Activated CD8-positive, alpha-beta memory T cell treated with anti-CD3 and anti-CD28 coated beads, Interleukin-2, amount 10 ng/mL, durations not matched to agents 7 days and 5 days (primary cell): ENCODE results near the gene LCN6. TPM values are rescaled to one million over a fixed set of nuclear protein-coding genes. Genes with fewer than 3 reads are reported as not detected.
A peak's percentile ranks its signal among the peaks of the same experiment; 100 is the strongest.

Experiments
- ATAC-seq: fragments of 150-1000 bp; cut with Tn5 transposase; one replicate; pipeline ENCODE4 v1.10.0; 2021; ENCODE audit warnings: moderate library complexity
- CTCF ChIA-PET: fragments of 350-600 bp; sonication (Branson Sonifier 250); formaldehyde crosslinking; loops from one replicate; lab custom pipeline; 2021; ENCODE audit warnings: antibody characterized with exemption; lab: Charles Lee
- DNase-seq: peaks from one replicate; pipeline ENCODE4 v3.0.0-alpha.2; 2020
- H3K27ac Mint-ChIP-seq: one replicate; pipeline ENCODE4 v1.8.0; 2021; ENCODE audit warnings: mild to moderate bottlenecking, mixed read lengths
- H3K27me3 Mint-ChIP-seq: one replicate; pipeline ENCODE4 v1.8.0; 2021; ENCODE audit warnings: mixed read lengths
- H3K36me3 Mint-ChIP-seq: one replicate; pipeline ENCODE4 v1.8.0; 2021; ENCODE audit warnings: mild to moderate bottlenecking, mixed read lengths
- H3K4me1 Mint-ChIP-seq: one replicate; pipeline ENCODE4 v1.8.0; 2021; ENCODE audit warnings: mixed read lengths
- H3K4me3 Mint-ChIP-seq: one replicate; pipeline ENCODE4 v1.8.0; 2021; ENCODE audit warnings: mild to moderate bottlenecking, moderate library complexity, mixed read lengths
- H3K9me3 Mint-ChIP-seq: one replicate; pipeline ENCODE4 v1.8.0; 2022; ENCODE audit warnings: low read depth, mixed read lengths
- total RNA-seq, 2 experiments: library from RNA; stranded (reverse); gene quantifications; one replicate each; pipeline ENCODE4 v1.2.3, GENCODE V29; 2021

LCN6 gene
- total RNA-seq, 2 experiments from 2014 or later = not detected

DNA sequence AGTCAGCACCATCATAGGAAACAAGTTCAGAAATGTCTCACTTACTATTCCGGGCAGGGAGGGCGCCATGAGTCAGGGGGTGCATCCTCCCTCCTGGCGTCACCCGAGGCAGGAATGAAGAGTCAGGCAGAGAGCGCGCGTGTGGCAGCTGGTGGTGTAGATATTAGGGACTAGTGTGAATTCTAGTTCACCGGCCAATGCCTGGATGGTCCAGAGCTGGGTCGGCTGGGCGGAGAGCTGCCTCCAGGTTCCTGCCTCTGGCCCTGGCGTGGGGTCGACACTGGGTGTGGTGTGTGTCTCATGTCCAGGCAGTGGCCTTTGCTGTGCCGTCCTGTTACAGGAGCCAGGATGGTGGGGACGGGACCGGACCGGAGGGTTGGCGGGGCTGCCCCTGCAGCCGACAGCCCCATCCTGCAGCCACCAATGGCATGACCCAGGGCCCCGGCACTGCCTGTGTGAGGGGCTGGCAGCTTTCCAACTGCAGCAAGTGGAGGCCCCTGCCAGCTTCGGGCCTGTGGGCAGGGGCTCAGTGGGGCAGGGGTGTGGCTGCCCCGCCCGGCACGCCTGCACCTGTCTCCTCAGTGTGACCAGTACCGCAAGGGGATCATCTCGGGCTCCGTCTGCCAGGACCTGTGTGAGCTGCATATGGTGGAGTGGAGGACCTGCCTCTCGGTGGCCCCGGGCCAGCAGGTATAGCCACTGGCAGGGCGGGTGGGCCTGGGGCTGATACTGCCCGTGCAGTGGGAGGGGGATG lies 26.8 kb downstream of the LCN6 start:
- Mint-ChIP-seq H3K9me3 (no peaks in the 10 kb centered on the region), H3K27me3 (peaks cover 3% of the 10 kb centered on the region), H3K27ac (no peak overlapping the region), H3K36me3 (peaks cover 25% of the 10 kb centered on the region), H3K4me1 (peaks cover 22% of the 10 kb centered on the region), H3K4me3 (no peak overlapping the region)
- CTCF ChIA-PET = interaction anchor here (0.9 kb wide), 1 partner anchor 50 kb away, joined by 3 read pairs; no protein-coding TSS in a partner anchor
- DNase-seq (no peak), ATAC-seq (no peak)

DNA sequence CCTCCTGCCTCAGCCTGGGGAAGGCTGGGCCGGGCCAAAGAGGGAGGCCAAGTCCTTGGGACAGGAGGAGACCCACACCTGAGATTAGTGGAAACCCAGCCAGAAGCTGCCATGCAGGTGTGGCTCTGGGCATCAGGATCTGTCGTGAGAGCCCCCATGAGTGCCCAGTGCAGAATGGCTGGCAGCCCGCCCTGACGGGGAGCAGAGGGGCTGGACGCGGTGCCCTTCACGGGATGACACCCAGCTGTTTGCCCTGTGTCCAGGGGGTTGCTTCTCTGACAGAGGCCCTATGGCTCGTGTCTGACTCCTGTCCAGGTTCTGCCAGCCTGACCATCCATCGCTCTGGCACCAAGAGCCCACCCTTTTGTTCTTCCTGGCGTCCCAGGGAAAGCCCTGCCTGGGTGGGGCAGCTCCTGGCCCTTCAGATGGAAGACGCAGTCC lies 27.4 kb downstream of the LCN6 start:
- Mint-ChIP-seq H3K4me3 (no peak overlapping the region), H3K27me3 (peaks cover 3% of the 10 kb centered on the region), H3K27ac (no peak overlapping the region), H3K4me1 (peaks cover 16% of the 10 kb centered on the region), H3K9me3 (no peaks in the 10 kb centered on the region), H3K36me3 (peaks cover 19% of the 10 kb centered on the region)
- no peak for ATAC-seq
- CTCF ChIA-PET = interaction anchor here (0.9 kb wide), 1 partner anchor 49 kb away, joined by 3 read pairs; no protein-coding TSS in a partner anchor
- no peak for DNase-seq

DNA sequence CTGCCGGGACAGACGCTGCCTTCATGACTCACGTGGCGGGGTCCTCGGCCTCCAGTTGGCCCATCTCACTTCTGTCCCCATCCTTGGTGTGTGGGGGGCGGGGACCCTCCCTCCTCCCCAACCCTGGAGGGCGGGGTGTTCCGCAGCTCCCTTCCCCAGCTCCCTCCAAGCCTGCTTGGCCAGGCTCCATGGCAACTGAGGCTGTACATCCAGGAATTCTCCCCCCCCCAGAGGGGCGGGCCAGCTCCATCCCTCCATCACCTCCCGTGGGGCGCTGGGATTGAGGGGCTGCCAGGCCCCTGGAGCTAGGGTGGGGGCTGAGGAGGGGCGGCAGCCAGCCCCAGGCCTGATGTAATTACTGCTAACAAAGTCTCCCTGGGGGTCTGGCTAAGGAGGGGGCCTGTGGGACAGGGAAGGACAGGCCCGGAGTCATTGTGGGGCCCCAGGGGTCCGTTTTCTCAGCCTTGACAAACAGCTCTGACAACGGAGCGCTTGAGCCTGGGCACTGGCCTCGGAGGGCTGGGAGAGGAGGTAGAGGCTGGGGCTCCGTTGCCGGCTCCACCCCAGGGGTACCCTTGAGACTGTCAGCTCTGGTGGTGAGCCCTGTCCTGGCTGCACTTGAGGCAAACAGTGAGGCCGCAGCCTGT lies 28.0 kb downstream of the LCN6 start:
- peaks cover 6% of the 10 kb centered on the region for H3K27me3 Mint-ChIP-seq

DNA sequence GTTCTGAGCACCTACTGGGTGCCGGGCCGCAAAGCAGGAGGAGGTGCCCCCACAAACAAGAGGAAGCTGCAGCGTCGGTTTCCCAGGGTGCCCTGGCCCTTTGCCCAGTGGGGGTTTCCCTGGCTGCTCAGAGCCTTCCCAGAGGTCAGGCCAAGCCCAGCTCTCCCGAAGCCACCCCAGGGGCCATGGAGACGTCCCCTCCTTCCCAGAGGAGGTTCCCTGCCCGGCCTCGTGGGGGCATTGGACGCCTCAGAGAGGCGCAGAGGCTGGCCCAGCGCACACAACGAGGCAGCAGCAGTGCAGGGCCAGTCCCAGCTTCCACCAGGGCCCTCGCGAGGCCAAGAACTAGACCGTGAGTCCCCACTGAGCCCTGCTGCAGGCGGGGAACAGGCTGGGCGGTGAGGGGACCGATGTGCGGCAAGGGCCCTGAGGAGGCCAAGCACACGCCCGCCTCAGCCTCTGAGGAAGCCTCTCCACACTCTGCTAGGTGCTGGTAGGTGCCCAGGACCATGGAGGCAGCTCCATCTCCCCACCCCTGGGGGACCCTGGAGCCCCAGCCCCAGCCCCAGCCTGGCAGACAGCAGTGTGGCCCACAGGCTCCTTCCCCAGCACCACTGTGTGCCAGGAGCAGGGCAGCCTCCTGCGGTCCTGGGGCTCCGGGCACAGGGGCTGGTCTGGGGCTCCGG lies 29.0 kb downstream of the LCN6 start:
- Mint-ChIP-seq H3K4me1 (peaks cover 9% of the 10 kb centered on the region), H3K27ac (no peak overlapping the region), H3K36me3 (peaks cover 8% of the 10 kb centered on the region), H3K4me3 (no peak overlapping the region), H3K27me3 (peaks cover 7% of the 10 kb centered on the region), H3K9me3 (no peaks in the 10 kb centered on the region)
- DNase-seq = no peak
- CTCF ChIA-PET = interaction anchor here (1.4 to 1.7 kb wide), 2 partner anchors 8 to 11 kb away, joined by 3 to 7 read pairs; no protein-coding TSS in a partner anchor
- peak; percentile 4 for ATAC-seq

More for the DNA sequence above, 28.0 kb downstream of the LCN6 start:
- CTCF ChIA-PET = interaction anchor here (0.9 to 1.4 kb wide), 2 partner anchors 10 to 49 kb away, joined by 3 read pairs; no protein-coding TSS in a partner anchor
- peaks cover 13% of the 10 kb centered on the region for H3K36me3 Mint-ChIP-seq
- H3K4me1 Mint-ChIP-seq = peaks cover 11% of the 10 kb centered on the region
- H3K27ac Mint-ChIP-seq = no peak overlapping the region
- ATAC-seq (no peak), DNase-seq (no peak)
- no peak overlapping the region for H3K4me3 Mint-ChIP-seq
- no peaks in the 10 kb centered on the region for H3K9me3 Mint-ChIP-seq

DNA sequence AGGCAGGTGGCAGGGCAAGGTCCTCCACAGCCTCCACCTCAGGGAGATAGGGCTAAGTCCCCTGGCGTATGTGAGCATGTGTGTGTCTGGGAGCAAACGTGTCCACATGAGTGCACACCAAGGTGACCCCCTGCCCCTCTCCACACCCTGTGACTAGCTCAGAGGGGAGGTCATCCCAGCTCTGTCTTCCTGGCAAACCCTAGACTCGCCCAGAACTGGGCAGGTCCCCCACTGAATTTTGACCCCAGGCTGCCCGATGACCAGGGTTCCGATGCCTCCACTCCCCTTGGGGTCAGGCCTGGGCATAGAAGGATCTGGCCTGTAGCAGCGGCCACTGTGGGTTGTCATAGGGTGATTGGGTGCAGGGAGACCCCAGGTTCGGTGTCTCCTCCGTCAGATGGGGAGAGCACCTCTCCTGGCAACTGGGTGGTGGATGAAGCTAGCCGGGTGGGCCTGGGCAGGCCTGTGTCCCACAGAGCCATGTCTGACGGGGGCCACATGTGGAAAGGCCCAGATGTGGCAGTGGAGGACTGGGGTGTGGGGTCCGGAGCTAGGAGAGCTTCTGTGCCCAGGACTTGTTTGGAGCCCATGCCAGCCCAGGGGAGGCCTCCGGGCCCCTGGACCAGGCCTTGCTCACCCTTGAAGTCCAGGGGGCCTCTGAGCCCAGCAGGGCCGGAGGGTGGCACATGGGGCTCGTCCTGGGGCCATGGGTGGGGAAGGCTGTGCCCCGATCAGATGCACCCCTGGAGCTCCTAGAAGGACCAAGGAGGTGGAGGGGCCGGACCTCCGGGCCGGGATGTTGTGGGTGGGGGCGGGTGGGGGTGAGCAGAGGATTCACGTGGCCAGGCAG lies 29.8 kb downstream of the LCN6 start:
- Mint-ChIP-seq H3K4me3 (no peak overlapping the region), H3K27ac (no peak overlapping the region), H3K27me3 (peaks cover 14% of the 10 kb centered on the region), H3K36me3 (peaks cover 1% of the 10 kb centered on the region), H3K4me1 (peaks cover 1% of the 10 kb centered on the region), H3K9me3 (no peaks in the 10 kb centered on the region)
- no peak for ATAC-seq
- DNase-seq = no peak
- CTCF ChIA-PET = interaction anchor here (1.7 kb wide), 1 partner anchor 9 kb away, joined by 7 read pairs; no protein-coding TSS in a partner anchor

DNA sequence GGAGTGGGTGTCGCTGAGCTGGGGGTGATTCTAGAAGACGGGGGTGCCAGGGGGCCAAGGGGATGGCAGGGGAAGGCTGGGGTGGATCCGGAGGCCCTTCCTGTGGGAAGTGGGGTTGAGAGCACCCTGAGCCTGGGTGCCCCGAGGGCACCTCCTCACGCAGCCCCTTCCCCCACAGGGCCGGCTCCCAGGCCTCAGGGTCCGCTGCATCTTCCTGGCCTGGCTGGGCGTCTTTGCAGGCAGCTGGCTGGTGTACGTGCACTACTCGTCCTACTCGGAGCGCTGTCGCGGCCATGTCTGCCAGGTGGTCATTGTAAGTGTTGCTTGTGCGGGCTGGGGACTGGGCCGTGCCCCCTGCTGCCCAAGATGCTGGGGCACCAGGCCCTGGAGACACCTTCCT lies 30.9 kb downstream of the LCN6 start:
- CTCF ChIA-PET = no interaction called here
- peaks cover 21% of the 10 kb centered on the region for H3K27me3 Mint-ChIP-seq
- no peak overlapping the region for H3K4me3 Mint-ChIP-seq
- H3K36me3 Mint-ChIP-seq = no peaks in the 10 kb centered on the region
- DNase-seq (no peak), ATAC-seq (no peak)
- H3K27ac Mint-ChIP-seq = no peak overlapping the region
- H3K4me1 Mint-ChIP-seq = no peaks in the 10 kb centered on the region
- no peaks in the 10 kb centered on the region for H3K9me3 Mint-ChIP-seq

DNA sequence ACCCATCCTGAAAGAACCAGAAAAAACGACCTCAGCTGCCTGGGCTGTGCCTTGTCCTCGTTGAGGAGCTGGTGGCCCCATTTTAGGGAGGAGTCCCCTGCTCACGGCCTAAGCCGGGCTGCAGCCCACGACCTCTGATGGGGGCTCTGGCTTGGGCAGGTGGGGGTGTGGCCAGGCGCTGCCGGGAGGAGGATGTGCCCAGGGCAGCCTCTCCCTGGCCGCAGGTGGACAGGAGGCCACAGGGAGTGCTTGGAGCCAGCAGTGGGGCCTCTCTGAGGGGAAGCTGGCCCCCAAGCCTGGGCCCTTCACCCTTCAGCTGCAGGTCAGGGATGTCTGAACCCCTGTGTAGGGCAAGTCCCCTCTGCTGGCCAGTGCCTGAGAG lies 33.4 kb downstream of the LCN6 start:
- H3K9me3 Mint-ChIP-seq = no peaks in the 10 kb centered on the region
- H3K27ac Mint-ChIP-seq = no peak overlapping the region
- H3K36me3 Mint-ChIP-seq = no peaks in the 10 kb centered on the region
- DNase-seq = no peak
- CTCF ChIA-PET = no interaction called here
- H3K4me1 Mint-ChIP-seq = peaks cover 3% of the 10 kb centered on the region
- ATAC-seq = no peak
- no peak overlapping the region for H3K4me3 Mint-ChIP-seq
- peaks cover 41% of the 10 kb centered on the region for H3K27me3 Mint-ChIP-seq

DNA sequence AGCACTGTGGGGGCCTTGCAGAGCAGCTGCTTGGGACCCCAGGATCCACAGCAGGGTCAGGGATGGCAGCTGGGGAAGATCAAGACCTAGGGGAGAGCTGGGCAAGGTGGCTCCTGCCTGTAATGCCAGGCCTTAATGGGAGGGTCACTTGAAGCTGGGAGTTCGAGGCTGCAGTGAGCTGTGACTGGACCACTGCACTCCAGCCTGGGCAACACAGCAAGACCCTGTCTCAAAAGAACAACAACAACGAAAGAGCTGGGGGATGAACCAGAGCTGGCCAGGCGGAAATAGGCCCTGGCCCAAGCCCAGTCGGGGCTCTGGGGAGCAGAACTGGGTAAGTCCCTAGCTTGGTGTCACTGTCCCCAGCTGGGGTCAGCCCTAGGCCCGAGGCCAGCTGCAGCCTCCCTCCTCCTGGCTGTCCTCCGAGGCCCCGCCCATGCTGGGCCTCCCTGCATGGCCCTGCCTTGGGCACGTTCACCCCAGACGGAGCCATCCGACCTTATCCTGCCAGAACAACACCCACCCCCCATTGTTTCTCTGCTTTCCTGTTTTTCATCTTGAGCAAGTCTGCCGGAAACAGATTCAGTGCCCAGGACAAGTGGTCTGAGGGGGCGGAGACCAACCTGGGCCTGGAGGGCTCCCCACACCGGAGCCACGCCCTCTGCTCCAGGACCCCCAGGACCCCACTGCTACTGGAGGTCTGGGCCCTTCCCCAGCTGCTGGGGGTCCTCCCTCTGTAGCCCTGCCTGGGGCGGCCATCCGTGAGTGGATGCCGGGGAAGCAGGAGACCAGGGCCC lies 34.0 kb downstream of the LCN6 start:
- CTCF ChIA-PET = interaction anchor here (1.5 to 1.6 kb wide), 2 partner anchors 11 to 15 kb away, joined by 4 to 7 read pairs; no protein-coding TSS in a partner anchor
- H3K27ac Mint-ChIP-seq = no peak overlapping the region
- DNase-seq = no peak
- no peak for ATAC-seq
- H3K4me1 Mint-ChIP-seq = peaks cover 3% of the 10 kb centered on the region
- no peaks in the 10 kb centered on the region for H3K9me3 Mint-ChIP-seq
- H3K27me3 Mint-ChIP-seq = peaks cover 41% of the 10 kb centered on the region
- H3K4me3 Mint-ChIP-seq = no peak overlapping the region
- no peaks in the 10 kb centered on the region for H3K36me3 Mint-ChIP-seq

DNA sequence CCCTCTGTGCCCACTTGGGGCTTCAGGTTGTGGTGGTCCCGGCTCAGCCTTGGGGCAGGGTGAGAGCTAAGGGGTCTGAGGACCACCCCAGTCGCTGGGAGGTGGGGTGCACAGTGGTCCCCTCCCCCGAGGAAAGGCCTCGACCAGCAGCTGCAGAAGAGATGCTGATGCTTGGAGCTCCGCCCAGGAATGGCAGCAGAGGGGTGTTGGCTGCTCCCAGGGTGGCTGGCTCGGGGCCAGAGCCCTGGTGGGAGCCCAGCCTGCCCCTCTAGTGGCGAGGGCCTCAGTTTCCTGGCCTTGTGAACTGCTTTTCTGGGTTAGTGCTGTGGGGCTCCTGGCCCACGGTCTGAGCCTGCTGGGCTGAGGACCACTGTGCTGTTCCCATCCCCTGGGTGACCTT lies 34.8 kb downstream of the LCN6 start:
- H3K4me1 Mint-ChIP-seq = peaks cover 3% of the 10 kb centered on the region
- no peaks in the 10 kb centered on the region for H3K9me3 Mint-ChIP-seq
- H3K36me3 Mint-ChIP-seq = no peaks in the 10 kb centered on the region
- DNase-seq = no peak
- no peak for ATAC-seq
- H3K27me3 Mint-ChIP-seq = peaks cover 41% of the 10 kb centered on the region
- no peak overlapping the region for H3K4me3 Mint-ChIP-seq
- CTCF ChIA-PET = interaction anchor here (1.5 to 2.1 kb wide), 3 partner anchors 12 to 15 kb away, joined by 4 to 7 read pairs (median 7); no protein-coding TSS in a partner anchor
- H3K27ac Mint-ChIP-seq = no peak overlapping the region

DNA sequence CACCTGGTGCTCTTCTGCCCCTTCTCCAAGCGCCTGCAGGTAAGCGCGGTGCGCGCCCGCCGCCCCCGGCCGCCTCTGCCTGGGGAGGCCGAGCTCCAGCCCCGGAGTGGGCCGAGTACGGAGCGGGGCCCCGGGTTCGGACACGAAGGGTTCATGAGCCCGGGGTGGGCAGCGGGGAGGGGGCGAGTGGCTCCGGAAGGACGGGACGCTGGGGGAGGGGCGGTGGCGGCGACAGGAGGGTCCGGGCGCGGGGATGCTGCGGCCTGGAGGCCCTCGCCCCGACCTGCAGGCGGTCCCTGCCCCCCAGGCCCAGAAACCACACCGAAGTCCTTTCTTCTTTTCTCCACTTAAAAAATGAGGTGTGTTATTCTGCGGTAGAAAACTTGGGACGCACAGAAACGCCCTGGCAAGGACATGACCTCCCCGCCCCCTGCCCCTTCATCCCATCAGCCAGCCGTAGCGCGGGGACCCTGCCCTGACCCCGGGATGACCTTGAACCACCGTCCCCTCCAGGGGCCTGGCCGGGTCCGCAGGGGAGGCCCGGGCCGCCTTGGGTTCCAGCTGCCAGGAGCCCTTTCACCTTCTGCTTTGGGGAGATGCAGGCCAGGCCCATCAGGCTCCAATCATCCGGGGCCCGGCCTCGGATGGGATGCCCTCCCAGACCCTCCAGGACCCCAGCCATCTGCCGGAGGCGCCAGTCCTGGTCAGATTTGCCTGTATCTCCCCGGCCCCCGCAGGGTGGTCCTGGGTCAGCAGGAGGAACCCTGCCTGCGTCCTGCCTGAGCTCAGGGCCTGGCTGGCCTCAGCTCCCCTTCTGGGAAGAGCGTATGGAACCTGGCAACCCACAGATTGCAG lies 35.4 kb downstream of the LCN6 start:
- H3K27ac Mint-ChIP-seq = no peak overlapping the region
- ATAC-seq (no peak), DNase-seq (no peak)
- no peak overlapping the region for H3K4me3 Mint-ChIP-seq
- peaks cover 46% of the 10 kb centered on the region for H3K27me3 Mint-ChIP-seq
- CTCF ChIA-PET = interaction anchor here (1.5 to 2.1 kb wide), 3 partner anchors 13 to 16 kb away, joined by 4 to 7 read pairs (median 7); no protein-coding TSS in a partner anchor
- H3K9me3 Mint-ChIP-seq = no peaks in the 10 kb centered on the region
- H3K36me3 Mint-ChIP-seq = no peaks in the 10 kb centered on the region
- peaks cover 3% of the 10 kb centered on the region for H3K4me1 Mint-ChIP-seq
